Activated CD8-positive, alpha-beta T cell treated with anti-CD3 and anti-CD28 coated beads, Interleukin-2, amount 10 ng/mL, durations not matched to agents 7 days and 5 days (primary cell): ENCODE results near the gene PLEKHG2. TPM values are rescaled to one million over a fixed set of nuclear protein-coding genes. Genes with fewer than 3 reads are reported as not detected.

Source experiments
- ATAC-seq: fragments of 150-1000 bp; cut with Tn5 transposase; one replicate; pipeline ENCODE4 v1.10.0; 2021; ENCODE audit warnings: moderate library complexity
- CTCF ChIA-PET: fragments of 350-600 bp; sonication (Branson Sonifier 250); formaldehyde crosslinking; loops from one replicate; lab custom pipeline; 2021; ENCODE audit warnings: antibody characterized with exemption; lab: Charles Lee
- POLR2A ChIA-PET: fragments of 350-600 bp; sonication (Branson Sonifier 250); formaldehyde crosslinking; loops from one replicate; lab custom pipeline; 2021; ENCODE audit warnings: antibody characterized with exemption; lab: Charles Lee
- DNase-seq: peaks from one replicate; pipeline ENCODE4 v3.0.0-alpha.2; 2020
- H3K27ac Mint-ChIP-seq: one replicate; pipeline ENCODE4 v1.8.0; 2021; ENCODE audit warnings: mild to moderate bottlenecking, mixed read lengths
- H3K27me3 Mint-ChIP-seq: one replicate; pipeline ENCODE4 v1.8.0; 2021; ENCODE audit warnings: low read depth, mixed read lengths
- H3K36me3 Mint-ChIP-seq: one replicate; pipeline ENCODE4 v1.8.0; 2021; ENCODE audit warnings: low read depth, mixed read lengths
- H3K4me1 Mint-ChIP-seq: one replicate; pipeline ENCODE4 v1.8.0; 2021; ENCODE audit warnings: low read depth, mixed read lengths
- H3K4me3 Mint-ChIP-seq: one replicate; pipeline ENCODE4 v1.8.0; 2021; ENCODE audit warnings: mild to moderate bottlenecking, mixed read lengths
- H3K9me3 Mint-ChIP-seq: one replicate; pipeline ENCODE4 v1.8.0; 2022; ENCODE audit warnings: mixed read lengths; ENCODE audit not compliant: insufficient read depth
- total RNA-seq, 2 experiments: library from RNA; stranded (reverse); gene quantifications; one replicate each; pipeline ENCODE4 v1.2.3, GENCODE V29; 2021

The PLEKHG2 gene
- total RNA-seq, 2 experiments from 2014 or later, result 64.4 to 68.5 TPM

GRCh38 chr19:39408392-39409207, 3.9 kb upstream of the PLEKHG2 start:
- Mint-ChIP-seq H3K27me3 (no peaks in the 10 kb centered on the region), H3K36me3 (peaks cover 39% of the 10 kb centered on the region), H3K9me3 (no peaks in the 10 kb centered on the region), H3K27ac (peak overlapping the region; percentile 99), H3K4me3 (peak overlapping the region; percentile 97), H3K4me1 (peaks cover 43% of the 10 kb centered on the region)
- ATAC-seq, result no peak
- CTCF ChIA-PET, result interaction anchor here (0.7 to 4.6 kb wide), 3 partner anchors 11 to 196 kb away, joined by 3 to 50 read pairs (median 5); partner anchors contain the start of gene RPS16
- POLR2A ChIA-PET, result interaction anchor here (0.9 to 4.1 kb wide), 10 partner anchors 10 to 131 kb away, joined by 3 to 100 read pairs (median 6); partner anchors contain the start of genes EID2, MED29, PAF1 and RPS16
- DNase-seq, result peak; percentile 56

GRCh38 chr19:39409208-39410016, 3.1 kb upstream of the PLEKHG2 start:
- POLR2A ChIA-PET, result interaction anchor here (1.6 to 4.1 kb wide), 4 partner anchors 11 to 36 kb away, joined by 10 to 100 read pairs (median 18); partner anchors contain the start of genes MED29, PAF1, RPS16 and SUPT5H
- no peaks in the 10 kb centered on the region for H3K27me3 Mint-ChIP-seq
- H3K4me3 Mint-ChIP-seq, result peak overlapping the region; percentile 97
- peak; percentile 3 for ATAC-seq
- H3K27ac Mint-ChIP-seq, result peak overlapping the region; percentile 99
- H3K4me1 Mint-ChIP-seq, result peaks cover 43% of the 10 kb centered on the region
- peaks cover 48% of the 10 kb centered on the region for H3K36me3 Mint-ChIP-seq
- CTCF ChIA-PET, result interaction anchor here (4.6 kb wide), 1 partner anchor 12 kb away, joined by 50 read pairs; no protein-coding TSS in a partner anchor
- DNase-seq, result peak; percentile 90
- no peaks in the 10 kb centered on the region for H3K9me3 Mint-ChIP-seq

GRCh38 chr19:39410017-39410830, 2.2 kb upstream of the PLEKHG2 start:
- Mint-ChIP-seq H3K27ac (peak overlapping the region; percentile 89), H3K4me3 (peak overlapping the region; percentile 97), H3K36me3 (peaks cover 50% of the 10 kb centered on the region), H3K27me3 (no peaks in the 10 kb centered on the region), H3K4me1 (peaks cover 43% of the 10 kb centered on the region), H3K9me3 (no peaks in the 10 kb centered on the region)
- DNase-seq (peak; percentile 76), ATAC-seq (peak; percentile 18)
- ChIA-PET POLR2A (interaction anchor here (0.6 to 4.1 kb wide), 3 partner anchors 10 to 98 kb away, joined by 3 to 100 read pairs (median 93); no protein-coding TSS in a partner anchor), CTCF (interaction anchor here (4.6 kb wide), 1 partner anchor 13 kb away, joined by 50 read pairs; no protein-coding TSS in a partner anchor)

- H3K9me3 Mint-ChIP-seq, result no peaks in the 10 kb centered on the region
- peaks cover 42% of the 10 kb centered on the region for H3K4me1 Mint-ChIP-seq
- peaks cover 50% of the 10 kb centered on the region for H3K36me3 Mint-ChIP-seq
- peak overlapping the region; percentile 89 for H3K27ac Mint-ChIP-seq
- no peak for DNase-seq
- POLR2A ChIA-PET, result interaction anchor here (0.6 to 4.7 kb wide), 4 partner anchors 11 to 98 kb away, joined by 3 to 93 read pairs (median 39); partner anchors contain the start of genes MED29, PAF1 and RPS16
- no peak for ATAC-seq
- H3K27me3 Mint-ChIP-seq, result no peaks in the 10 kb centered on the region
- CTCF ChIA-PET, result interaction anchor here (1.0 to 2.2 kb wide), 9 partner anchors 10 to 129 kb away, joined by 3 to 145 read pairs (median 9); partner anchors contain the start of genes GMFG, MED29, PAF1 and SAMD4B
- peak overlapping the region; percentile 97 for H3K4me3 Mint-ChIP-seq
Observed at GRCh38 chr19:39410831-39411080, 1.7 kb upstream of the PLEKHG2 start.

GRCh38 chr19:39411081-39411831, 1.2 kb upstream of the PLEKHG2 start:
- POLR2A ChIA-PET, result interaction anchor here (0.6 to 4.7 kb wide), 7 partner anchors 8 to 99 kb away, joined by 3 to 93 read pairs (median 7); partner anchors contain the start of genes MED29, PAF1, RPS16 and SUPT5H
- DNase-seq (peak; percentile 44), ATAC-seq (no peak)
- Mint-ChIP-seq H3K36me3 (peaks cover 50% of the 10 kb centered on the region), H3K27me3 (no peaks in the 10 kb centered on the region), H3K4me3 (peak overlapping the region; percentile 97), H3K27ac (peak overlapping the region; percentile 89), H3K4me1 (peaks cover 38% of the 10 kb centered on the region), H3K9me3 (no peaks in the 10 kb centered on the region)
- CTCF ChIA-PET, result interaction anchor here (0.7 to 2.2 kb wide), 27 partner anchors 7 to 289 kb away, joined by 3 to 145 read pairs (median 5); partner anchors contain the start of genes GMFG, MED29, PAF1 and RPS16

GRCh38 chr19:39411832-39412099, 703 bp upstream of the PLEKHG2 start:
- DNase-seq (peak; percentile 95), ATAC-seq (peak; percentile 45)
- Mint-ChIP-seq H3K4me1 (peaks cover 37% of the 10 kb centered on the region), H3K27me3 (no peaks in the 10 kb centered on the region), H3K9me3 (no peaks in the 10 kb centered on the region), H3K36me3 (peaks cover 50% of the 10 kb centered on the region), H3K4me3 (peak overlapping the region; percentile 97), H3K27ac (peak overlapping the region; percentile 89)
- POLR2A ChIA-PET, result interaction anchor here (1.0 to 4.7 kb wide), 6 partner anchors 8 to 33 kb away, joined by 6 to 93 read pairs (median 14); partner anchors contain the start of genes MED29, PAF1, RPS16 and SUPT5H
- CTCF ChIA-PET, result interaction anchor here (0.7 to 2.2 kb wide), 28 partner anchors 8 to 290 kb away, joined by 3 to 145 read pairs (median 4); partner anchors contain the start of genes EID2B, GMFG, MED29 and PAF1

GRCh38 chr19:39412867-39413271, 400 bp downstream of the PLEKHG2 start:
- peaks cover 43% of the 10 kb centered on the region for H3K36me3 Mint-ChIP-seq
- ATAC-seq (no peak), DNase-seq (no peak)
- POLR2A ChIA-PET, result interaction anchor here (1.0 to 4.7 kb wide), 5 partner anchors 8 to 32 kb away, joined by 4 to 93 read pairs (median 20); partner anchors contain the start of genes MED29, PAF1, RPS16 and SUPT5H
- peaks cover 37% of the 10 kb centered on the region for H3K4me1 Mint-ChIP-seq
- peak overlapping the region; percentile 89 for H3K27ac Mint-ChIP-seq
- CTCF ChIA-PET, result interaction anchor here (1.0 to 2.2 kb wide), 6 partner anchors 12 to 176 kb away, joined by 3 to 64 read pairs (median 12); partner anchors contain the start of genes GMFG and RPS16
- no peaks in the 10 kb centered on the region for H3K9me3 Mint-ChIP-seq
- no peaks in the 10 kb centered on the region for H3K27me3 Mint-ChIP-seq
- peak overlapping the region; percentile 97 for H3K4me3 Mint-ChIP-seq

GRCh38 chr19:39413272-39413910, 922 bp downstream of the PLEKHG2 start:
- no peak for DNase-seq

GRCh38 chr19:39413911-39414608, 1.6 kb downstream of the PLEKHG2 start:
- H3K4me3 Mint-ChIP-seq, result peak overlapping the region; percentile 97
- no peaks in the 10 kb centered on the region for H3K9me3 Mint-ChIP-seq
- CTCF ChIA-PET, result interaction anchor here (0.9 to 1.6 kb wide), 2 partner anchors 13 to 18 kb away, joined by 3 to 5 read pairs; no protein-coding TSS in a partner anchor
- POLR2A ChIA-PET, result interaction anchor here (0.6 to 4.7 kb wide), 2 partner anchors 21 to 223 kb away, joined by 3 to 58 read pairs; partner anchors contain the start of gene RPS16
- H3K36me3 Mint-ChIP-seq, result peaks cover 34% of the 10 kb centered on the region
- H3K27ac Mint-ChIP-seq, result peak overlapping the region; percentile 88
- no peaks in the 10 kb centered on the region for H3K27me3 Mint-ChIP-seq
- no peak for ATAC-seq
- H3K4me1 Mint-ChIP-seq, result peaks cover 37% of the 10 kb centered on the region
- no peak for DNase-seq

More at GRCh38 chr19:39413272-39413910, 922 bp downstream of the PLEKHG2 start:
- peaks cover 37% of the 10 kb centered on the region for H3K4me1 Mint-ChIP-seq
- no peaks in the 10 kb centered on the region for H3K9me3 Mint-ChIP-seq
- H3K27me3 Mint-ChIP-seq, result no peaks in the 10 kb centered on the region
- CTCF ChIA-PET, result interaction anchor here (1.6 kb wide), 1 partner anchor 14 kb away, joined by 5 read pairs; no protein-coding TSS in a partner anchor
- no peak for ATAC-seq
- peaks cover 38% of the 10 kb centered on the region for H3K36me3 Mint-ChIP-seq
- POLR2A ChIA-PET, result interaction anchor here (0.6 to 4.7 kb wide), 3 partner anchors 10 to 223 kb away, joined by 3 to 58 read pairs (median 3); partner anchors contain the start of gene RPS16
- peak overlapping the region; percentile 89 for H3K27ac Mint-ChIP-seq
- peak overlapping the region; percentile 97 for H3K4me3 Mint-ChIP-seq
